ENCODE results near the gene AP2S1.

DNA sequence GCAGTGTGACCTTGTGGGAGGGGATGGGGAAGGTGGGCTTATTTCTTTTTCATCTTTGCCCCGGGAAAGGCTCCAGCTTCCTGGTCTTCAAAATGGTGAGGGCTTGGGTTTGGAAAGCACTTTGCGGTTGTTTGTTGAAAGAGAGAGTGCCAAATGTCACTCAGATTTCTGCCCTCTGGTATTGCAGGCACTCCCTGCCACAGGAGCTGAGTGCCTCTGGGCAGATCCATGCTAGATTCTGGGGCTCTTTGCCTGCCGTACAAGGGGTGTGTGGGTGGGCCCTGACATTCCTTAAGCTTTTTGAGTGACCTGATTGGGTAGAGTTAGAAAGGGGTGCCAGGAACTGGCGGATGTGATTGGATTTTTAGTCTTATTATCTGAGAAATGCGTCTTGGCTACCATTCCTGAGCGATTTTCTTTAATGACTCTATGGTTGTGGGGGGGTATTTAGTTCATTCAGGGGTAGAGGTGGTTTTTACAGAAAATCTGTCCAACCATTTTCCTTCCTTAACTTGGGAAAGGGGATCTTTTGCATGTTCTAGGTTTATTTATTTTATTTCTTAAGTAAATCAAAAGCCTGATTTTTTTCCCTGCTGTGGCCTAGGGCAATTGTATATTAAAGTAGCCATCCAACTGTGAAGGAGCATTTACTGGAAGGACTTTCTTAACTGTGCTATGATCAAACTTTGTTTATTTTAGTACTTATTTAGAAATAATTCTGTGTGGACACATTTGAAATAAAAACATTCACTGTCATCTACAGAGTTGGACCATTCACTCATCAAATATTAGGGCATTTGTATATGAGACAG is 13.4 kb upstream of the AP2S1 start:
- TF ChIP-seq, protein P1, sequence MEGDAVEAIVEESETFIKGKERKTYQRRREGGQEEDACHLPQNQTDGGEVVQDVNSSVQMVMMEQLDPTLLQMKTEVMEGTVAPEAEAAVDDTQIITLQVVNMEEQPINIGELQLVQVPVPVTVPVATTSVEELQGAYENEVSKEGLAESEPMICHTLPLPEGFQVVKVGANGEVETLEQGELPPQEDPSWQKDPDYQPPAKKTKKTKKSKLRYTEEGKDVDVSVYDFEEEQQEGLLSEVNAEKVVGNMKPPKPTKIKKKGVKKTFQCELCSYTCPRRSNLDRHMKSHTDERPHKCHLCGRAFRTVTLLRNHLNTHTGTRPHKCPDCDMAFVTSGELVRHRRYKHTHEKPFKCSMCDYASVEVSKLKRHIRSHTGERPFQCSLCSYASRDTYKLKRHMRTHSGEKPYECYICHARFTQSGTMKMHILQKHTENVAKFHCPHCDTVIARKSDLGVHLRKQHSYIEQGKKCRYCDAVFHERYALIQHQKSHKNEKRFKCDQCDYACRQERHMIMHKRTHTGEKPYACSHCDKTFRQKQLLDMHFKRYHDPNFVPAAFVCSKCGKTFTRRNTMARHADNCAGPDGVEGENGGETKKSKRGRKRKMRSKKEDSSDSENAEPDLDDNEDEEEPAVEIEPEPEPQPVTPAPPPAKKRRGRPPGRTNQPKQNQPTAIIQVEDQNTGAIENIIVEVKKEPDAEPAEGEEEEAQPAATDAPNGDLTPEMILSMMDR (IDR thresholded peaks at IDR 0.05) = no peak
- TF ChIP-seq POLR2A (IDR thresholded peaks at IDR 0.05; ENCODE audit: low read depth) = no peak

All from esophagus muscularis mucosa (tissue), 3 donors.